Gastrocnemius medialis (tissue), 4 donors: ENCODE measurements around the gene UBA1.

Experiments used
- CTCF ChIP-seq, 5 experiments: fragments of 450-650 bp in 3 of 5; fragments of 200-600 bp in 2 of 5; sonication (generic) in 2 of 5; IDR thresholded peaks in 4 of 5; conservative IDR thresholded peaks in 1 of 5; 1 replicate in 4 of 5; 2 replicates in 1 of 5; pipeline ENCODE4 v1.5.1; 2016 to 2019; ENCODE audit warnings: antibody characterized with exemption in 5 of 5, mild to moderate bottlenecking in 3 of 5, moderate library complexity in 3 of 5
- POLR2A ChIP-seq, 2 donors: fragments of 450-650 bp; IDR thresholded peaks; one replicate each; pipeline ENCODE4 v1.6.1; 2017; ENCODE audit warnings: antibody characterized with exemption in 2 of 2, mild to moderate bottlenecking in 2 of 2, moderate library complexity in 2 of 2

DNA sequence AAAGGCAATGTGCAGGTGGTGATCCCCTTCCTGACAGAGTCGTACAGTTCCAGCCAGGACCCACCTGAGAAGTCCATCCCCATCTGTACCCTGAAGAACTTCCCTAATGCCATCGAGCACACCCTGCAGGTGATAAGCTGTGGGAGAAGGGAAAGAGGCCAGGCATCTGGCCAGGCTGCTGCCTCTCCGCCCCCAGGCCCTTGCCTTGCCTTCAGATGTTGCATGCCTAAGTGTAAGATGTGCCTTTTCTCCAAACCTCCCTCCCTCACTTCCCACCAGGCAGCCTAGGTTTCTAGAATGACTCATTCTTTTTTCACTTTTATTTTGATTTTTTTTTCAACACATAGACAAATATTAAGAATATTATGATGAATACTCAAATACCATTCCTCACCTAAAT lies 12.7 kb downstream of the UBA1 start:
- no peak for TF ChIP-seq CTCF (IDR thresholded peaks at IDR 0.05 in 4 of 5, conservative IDR thresholded peaks at IDR 0.05 in 1 of 5)
- no peak for TF ChIP-seq POLR2A (IDR thresholded peaks at IDR 0.05)
